Erythroblast (primary cell): Measurements from ENCODE around the gene PSMA3.

ENCODE experiments used
- GATA1 ChIP-seq: IDR thresholded peaks from 2 replicates; pipeline ENCODE4 v1.6.1; 2011; ENCODE audit warnings: low read depth, mild to moderate bottlenecking, control low read depth, low read length, moderate library complexity
- POLR2A ChIP-seq: IDR thresholded peaks from 2 replicates; pipeline ENCODE4 v1.6.1; 2011; ENCODE audit warnings: mild to moderate bottlenecking, low read length

GRCh38 chr14:58196198-58196597 is 48.4 kb upstream of the PSMA3 start:
- TF ChIP-seq POLR2A (no peak), GATA1 (no peak)
